ENCODE data around the gene MORN1. TPM values are rescaled to one million over a fixed set of nuclear protein-coding genes. Genes with fewer than 3 reads are reported as not detected.
A peak's percentile ranks its signal among the peaks of the same experiment; 100 is the strongest.
"Not testable (repeated sequence)": the region's sequence is repeated elsewhere in the genome, so short reads cannot be mapped to it uniquely, and the experiment has no call there.

MORN1 gene
- total RNA-seq, 1 donor from 2014 or later = 5.3 TPM

- ATAC-seq (peak; percentile 9), DNase-seq (no peak)
- intact Hi-C loops (cut with micrococcal nuclease) = no loop called here
These were observed 60.2 kb downstream of the MORN1 start for GRCh38 chr1:2331200-2331544.

GRCh38 chr1:2330519-2331199 is 60.7 kb downstream of the MORN1 start:
- DNase-seq (peak; percentile 75), ATAC-seq (peak; percentile 76)
- intact Hi-C loops (cut with micrococcal nuclease) = no loop called here

GRCh38 chr1:2330035-2330434 is 61.3 kb downstream of the MORN1 start:
- intact Hi-C loops (cut with micrococcal nuclease) = no loop called here
- no peak for DNase-seq
- ATAC-seq = no peak

- ATAC-seq (no peak), DNase-seq (no peak)
- intact Hi-C loops (cut with micrococcal nuclease) = no loop called here
These were observed 62.5 kb downstream of the MORN1 start for GRCh38 chr1:2328676-2329455.

- intact Hi-C loops (cut with micrococcal nuclease) = no loop called here
These were observed 63.5 kb downstream of the MORN1 start for GRCh38 chr1:2327841-2328240.

GRCh38 chr1:2327162-2327561 is 64.2 kb downstream of the MORN1 start:
- DNase-seq; ATAC-seq; intact Hi-C loops (cut with micrococcal nuclease): not testable (repeated sequence)

More at GRCh38 chr1:2327841-2328240, 63.5 kb downstream of the MORN1 start:
- DNase-seq = no peak
- no peak for ATAC-seq

- intact Hi-C loops (cut with micrococcal nuclease) = no loop called here
- ATAC-seq = no peak
- DNase-seq = no peak
These were observed 64.8 kb downstream of the MORN1 start for GRCh38 chr1:2326524-2326923.

GRCh38 chr1:2324553-2325366 is 66.6 kb downstream of the MORN1 start:
- intact Hi-C loops (cut with micrococcal nuclease) = no loop called here
- no peak for ATAC-seq
- DNase-seq = no peak

- ATAC-seq (no peak), DNase-seq (no peak)
- intact Hi-C loops (cut with micrococcal nuclease) = no loop called here
These were observed 67.8 kb downstream of the MORN1 start for GRCh38 chr1:2323451-2323974.

- intact Hi-C loops (cut with micrococcal nuclease) = no loop called here
- ATAC-seq = peak; percentile 29
These were observed 68.7 kb downstream of the MORN1 start for GRCh38 chr1:2322581-2323211.

GRCh38 chr1:2322065-2322571 is 69.2 kb downstream of the MORN1 start:
- ATAC-seq = peak; percentile 80
- intact Hi-C loops (cut with micrococcal nuclease) = no loop called here
- DNase-seq = peak; percentile 84

More at GRCh38 chr1:2322581-2323211, 68.7 kb downstream of the MORN1 start:
- DNase-seq = peak; percentile 36

- peak; percentile 51 for DNase-seq
- intact Hi-C loops (cut with micrococcal nuclease) = no loop called here
- no peak for ATAC-seq
These were observed 70.3 kb downstream of the MORN1 start for GRCh38 chr1:2320760-2321667.

GRCh38 chr1:2320006-2320405 is 71.3 kb downstream of the MORN1 start:
- intact Hi-C loops (cut with micrococcal nuclease) = no loop called here
- DNase-seq = peak; percentile 74
- ATAC-seq = peak; percentile 16

- no peak for DNase-seq
- intact Hi-C loops (cut with micrococcal nuclease) = no loop called here
- ATAC-seq = no peak
These were observed 72.1 kb downstream of the MORN1 start for GRCh38 chr1:2319291-2319690.

GRCh38 chr1:2318314-2319278 is 72.8 kb downstream of the MORN1 start:
- ATAC-seq = no peak
- intact Hi-C loops (cut with micrococcal nuclease) = no loop called here

GRCh38 chr1:2317230-2318065 is 73.9 kb downstream of the MORN1 start:
- no peak for ATAC-seq
- peak; percentile 58 for DNase-seq
- intact Hi-C loops (cut with micrococcal nuclease) = no loop called here

More at GRCh38 chr1:2318314-2319278, 72.8 kb downstream of the MORN1 start:
- DNase-seq = peak; percentile 48

Measured in left ventricle myocardium superior (tissue), 1 donor.